ENCODE measurements around the gene CCDC149. TPM values are rescaled to one million over a fixed set of nuclear protein-coding genes. Genes with fewer than 3 reads are reported as not detected.

The CCDC149 gene
- total RNA-seq, 1 donor = 2.5 TPM

- Histone ChIP-seq H3K4me1 (ENCODE audit: insufficient read depth, low read length) (peaks cover 21% of the 10 kb centered on the region), H3K27me3 (ENCODE audit: insufficient read depth, low read length) (no peaks in the 10 kb centered on the region), H3K4me3 (ENCODE audit: low read length) (no peak overlapping the region), H3K9me3 (ENCODE audit: low read depth, low read length) (no peaks in the 10 kb centered on the region)
These were observed 34.8 kb downstream of the CCDC149 start for GRCh38 chr4:24877868-24878635.

- no peaks in the 10 kb centered on the region for H3K27me3 ChIP-seq (ENCODE audit: insufficient read depth, low read length)
- H3K9me3 ChIP-seq (ENCODE audit: low read depth, low read length) = no peaks in the 10 kb centered on the region
- peaks cover 14% of the 10 kb centered on the region for H3K4me1 ChIP-seq (ENCODE audit: insufficient read depth, low read length)
- no peak overlapping the region for H3K4me3 ChIP-seq (ENCODE audit: low read length)
These were observed 36.4 kb downstream of the CCDC149 start for GRCh38 chr4:24876431-24876830.

DNA sequence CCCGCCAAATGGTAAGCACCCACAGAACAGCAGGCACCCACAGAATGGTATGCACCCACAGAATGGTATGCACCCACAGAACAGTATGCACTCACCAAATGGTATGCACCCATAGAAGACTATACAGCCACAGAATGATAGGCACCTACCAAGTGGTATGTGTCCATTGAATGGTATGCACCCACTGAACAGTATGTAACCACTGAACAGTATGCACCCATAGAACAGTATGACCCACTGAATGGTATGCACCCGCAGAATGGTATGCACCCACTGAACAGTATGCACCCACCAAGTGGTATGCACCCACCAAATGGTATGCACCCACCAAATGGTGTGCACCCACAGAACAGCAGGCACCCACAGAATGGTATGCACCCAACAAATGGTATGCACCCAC, 40.1 kb downstream of the CCDC149 start:
- Histone ChIP-seq H3K4me1 (ENCODE audit: insufficient read depth, low read length) (no peaks in the 10 kb centered on the region), H3K27me3 (ENCODE audit: insufficient read depth, low read length) (no peaks in the 10 kb centered on the region), H3K9me3 (ENCODE audit: low read depth, low read length) (no peaks in the 10 kb centered on the region), H3K4me3 (ENCODE audit: low read length) (no peak overlapping the region)

DNA sequence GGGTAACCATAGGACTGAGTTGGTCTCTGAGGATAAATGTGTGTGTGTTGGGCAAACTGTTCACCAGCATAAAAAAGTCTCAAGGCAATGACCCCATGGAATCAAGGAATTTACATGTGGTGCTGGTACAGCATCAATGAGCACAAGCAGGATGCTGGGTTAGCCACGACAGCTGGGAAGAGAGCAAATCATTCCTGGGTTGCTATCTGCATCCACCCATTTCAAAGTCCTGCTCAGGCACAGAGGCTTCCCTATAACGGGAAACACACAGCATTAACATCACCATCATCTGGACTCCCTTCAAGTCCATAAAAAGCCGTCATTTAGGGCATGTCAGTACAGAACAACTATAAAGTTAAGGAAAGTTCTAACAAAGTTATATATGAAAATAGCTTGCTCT, 41.6 kb downstream of the CCDC149 start:
- Histone ChIP-seq H3K4me1 (ENCODE audit: insufficient read depth, low read length) (no peaks in the 10 kb centered on the region), H3K4me3 (ENCODE audit: low read length) (no peak overlapping the region), H3K27me3 (ENCODE audit: insufficient read depth, low read length) (no peaks in the 10 kb centered on the region), H3K9me3 (ENCODE audit: low read depth, low read length) (no peaks in the 10 kb centered on the region)

DNA sequence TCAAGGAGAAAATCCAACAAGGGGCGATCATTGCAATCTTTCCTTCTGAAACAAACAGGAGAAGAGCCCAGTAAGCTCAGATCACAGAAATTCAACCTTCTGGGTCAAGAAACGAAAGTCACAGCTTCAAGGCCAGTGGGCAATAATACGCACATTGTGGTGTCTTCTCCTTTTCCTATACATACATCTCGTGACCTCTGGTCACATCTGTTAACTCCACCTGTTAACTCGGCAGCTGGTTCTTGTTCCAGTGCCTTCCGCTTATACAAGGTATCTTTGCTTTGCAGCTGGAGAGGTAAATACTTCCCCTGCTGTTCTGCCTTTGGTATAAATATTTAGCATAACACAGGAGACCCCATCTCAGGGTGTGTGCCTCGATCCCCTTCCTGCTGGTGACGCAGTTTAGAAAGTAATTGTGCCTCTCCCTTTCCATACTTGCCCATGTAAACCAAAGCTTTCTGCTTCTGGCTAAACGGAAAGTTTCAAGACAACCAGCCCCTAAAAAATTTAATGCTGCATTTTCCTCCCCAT, 45.0 kb downstream of the CCDC149 start:
- no peak overlapping the region for H3K4me3 ChIP-seq (ENCODE audit: low read length)
- no peaks in the 10 kb centered on the region for H3K27me3 ChIP-seq (ENCODE audit: insufficient read depth, low read length)
- H3K4me1 ChIP-seq (ENCODE audit: insufficient read depth, low read length) = no peaks in the 10 kb centered on the region
- H3K9me3 ChIP-seq (ENCODE audit: low read depth, low read length) = peaks cover 17% of the 10 kb centered on the region

- Histone ChIP-seq H3K9me3 (ENCODE audit: low read depth, low read length) (peaks cover 17% of the 10 kb centered on the region), H3K4me1 (ENCODE audit: insufficient read depth, low read length) (no peaks in the 10 kb centered on the region), H3K4me3 (ENCODE audit: low read length) (no peak overlapping the region), H3K27me3 (ENCODE audit: insufficient read depth, low read length) (no peaks in the 10 kb centered on the region)
These were observed 45.6 kb downstream of the CCDC149 start for GRCh38 chr4:24867251-24867650.

GRCh38 chr4:24865401-24865800, 47.4 kb downstream of the CCDC149 start:
- peaks cover 17% of the 10 kb centered on the region for H3K9me3 ChIP-seq (ENCODE audit: low read depth, low read length)
- H3K4me1 ChIP-seq (ENCODE audit: insufficient read depth, low read length) = no peaks in the 10 kb centered on the region
- H3K4me3 ChIP-seq (ENCODE audit: low read length) = no peak overlapping the region
- no peaks in the 10 kb centered on the region for H3K27me3 ChIP-seq (ENCODE audit: insufficient read depth, low read length)

GRCh38 chr4:24863799-24864198, 49.0 kb downstream of the CCDC149 start:
- H3K27me3 ChIP-seq (ENCODE audit: insufficient read depth, low read length) = no peaks in the 10 kb centered on the region
- H3K9me3 ChIP-seq (ENCODE audit: low read depth, low read length) = peaks cover 17% of the 10 kb centered on the region
- no peaks in the 10 kb centered on the region for H3K4me1 ChIP-seq (ENCODE audit: insufficient read depth, low read length)
- H3K4me3 ChIP-seq (ENCODE audit: low read length) = no peak overlapping the region

DNA sequence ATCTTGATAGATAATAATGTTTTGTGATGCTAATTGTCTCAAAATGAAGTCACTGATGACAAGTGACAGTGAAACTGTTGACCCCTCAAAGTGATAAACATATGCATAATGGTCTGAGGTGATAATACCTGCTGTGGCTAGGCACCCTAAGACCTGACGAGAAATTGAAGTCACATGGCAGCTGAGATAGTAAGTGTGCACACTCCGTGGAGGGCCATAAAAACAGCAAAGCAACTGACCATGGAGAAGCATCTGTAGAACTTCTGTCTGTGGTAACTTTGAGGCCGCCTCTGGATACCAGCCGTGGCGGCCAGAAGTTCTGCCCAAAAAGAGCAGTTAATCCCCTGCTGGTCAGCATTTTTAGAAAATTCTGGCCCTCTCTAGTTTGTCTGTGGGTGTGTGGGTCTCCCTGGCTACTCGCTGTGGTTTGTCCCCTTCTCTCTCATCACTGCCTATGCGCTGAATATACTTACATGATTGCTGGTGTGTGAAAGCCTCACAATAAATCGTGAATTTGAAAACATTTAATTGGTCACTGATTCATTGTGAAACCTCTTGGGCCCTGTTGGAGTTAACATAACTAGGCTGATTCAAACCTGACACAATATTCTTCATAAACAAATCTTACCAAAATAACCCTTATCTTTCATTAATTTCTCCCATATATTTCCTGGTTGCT, 50.6 kb downstream of the CCDC149 start:
- peaks cover 17% of the 10 kb centered on the region for H3K9me3 ChIP-seq (ENCODE audit: low read depth, low read length)
- no peaks in the 10 kb centered on the region for H3K4me1 ChIP-seq (ENCODE audit: insufficient read depth, low read length)
- no peaks in the 10 kb centered on the region for H3K27me3 ChIP-seq (ENCODE audit: insufficient read depth, low read length)
- no peak overlapping the region for H3K4me3 ChIP-seq (ENCODE audit: low read length)

DNA sequence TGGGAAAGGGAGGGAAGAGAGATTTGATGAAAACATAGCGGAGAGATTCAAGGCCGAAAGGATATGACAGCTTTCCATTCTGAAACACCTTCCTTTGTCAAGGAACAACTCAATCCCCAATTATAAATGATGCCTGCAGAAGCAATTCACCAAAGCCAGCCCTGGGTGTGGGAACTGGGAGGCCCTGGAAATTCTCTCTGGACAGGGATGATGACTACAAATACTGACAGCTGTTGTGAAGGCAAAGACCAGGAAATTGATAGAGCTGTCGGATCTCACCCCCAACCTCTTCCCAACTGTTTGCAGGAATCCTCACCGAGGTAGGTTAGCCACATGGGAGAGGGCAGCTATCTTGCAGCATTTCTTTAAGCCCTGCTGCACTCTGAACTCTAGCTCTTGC, 54.3 kb downstream of the CCDC149 start:
- Histone ChIP-seq H3K27me3 (ENCODE audit: insufficient read depth, low read length) (no peaks in the 10 kb centered on the region), H3K9me3 (ENCODE audit: low read depth, low read length) (peaks cover 3% of the 10 kb centered on the region)

GRCh38 chr4:24858026-24858425, 54.8 kb downstream of the CCDC149 start:
- Histone ChIP-seq H3K4me3 (ENCODE audit: low read length) (no peak overlapping the region), H3K4me1 (ENCODE audit: insufficient read depth, low read length) (no peaks in the 10 kb centered on the region), H3K27me3 (ENCODE audit: insufficient read depth, low read length) (no peaks in the 10 kb centered on the region), H3K9me3 (ENCODE audit: low read depth, low read length) (no peaks in the 10 kb centered on the region)

More for the DNA sequence above, 54.3 kb downstream of the CCDC149 start:
- no peaks in the 10 kb centered on the region for H3K4me1 ChIP-seq (ENCODE audit: insufficient read depth, low read length)
- no peak overlapping the region for H3K4me3 ChIP-seq (ENCODE audit: low read length)

- Histone ChIP-seq H3K9me3 (ENCODE audit: low read depth, low read length) (no peaks in the 10 kb centered on the region), H3K27me3 (ENCODE audit: insufficient read depth, low read length) (no peaks in the 10 kb centered on the region)
These were observed 56.3 kb downstream of the CCDC149 start for GRCh38 chr4:24856586-24856985.

DNA sequence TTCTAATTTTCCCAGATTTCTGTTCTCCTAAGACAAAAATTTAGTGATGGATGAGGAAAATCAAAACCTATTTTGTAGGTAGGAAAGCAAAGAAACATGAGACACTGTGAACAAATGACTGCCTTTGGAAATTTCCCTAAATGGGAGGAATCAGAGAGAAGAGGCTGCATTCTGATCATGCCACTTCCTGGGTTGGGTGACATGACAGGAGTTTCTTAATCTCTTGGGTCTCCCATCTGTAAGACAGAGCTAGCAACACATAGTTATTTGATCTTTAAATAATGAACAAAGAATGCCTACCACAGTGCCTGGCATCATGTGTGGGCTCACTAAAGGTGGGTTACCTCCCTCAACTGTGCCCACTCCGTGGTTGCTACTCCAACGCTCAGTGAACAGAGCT, 57.1 kb downstream of the CCDC149 start:
- no peaks in the 10 kb centered on the region for H3K4me1 ChIP-seq (ENCODE audit: insufficient read depth, low read length)
- H3K27me3 ChIP-seq (ENCODE audit: insufficient read depth, low read length) = no peaks in the 10 kb centered on the region
- H3K4me3 ChIP-seq (ENCODE audit: low read length) = no peak overlapping the region
- H3K9me3 ChIP-seq (ENCODE audit: low read depth, low read length) = no peaks in the 10 kb centered on the region

More at GRCh38 chr4:24856586-24856985, 56.3 kb downstream of the CCDC149 start:
- H3K4me1 ChIP-seq (ENCODE audit: insufficient read depth, low read length) = no peaks in the 10 kb centered on the region
- H3K4me3 ChIP-seq (ENCODE audit: low read length) = no peak overlapping the region

GRCh38 chr4:24853142-24853541, 59.7 kb downstream of the CCDC149 start:
- no peak overlapping the region for H3K4me3 ChIP-seq (ENCODE audit: low read length)
- H3K27me3 ChIP-seq (ENCODE audit: insufficient read depth, low read length) = no peaks in the 10 kb centered on the region
- H3K9me3 ChIP-seq (ENCODE audit: low read depth, low read length) = no peaks in the 10 kb centered on the region
- H3K4me1 ChIP-seq (ENCODE audit: insufficient read depth, low read length) = no peaks in the 10 kb centered on the region

GRCh38 chr4:24850674-24851073, 62.2 kb downstream of the CCDC149 start:
- no peaks in the 10 kb centered on the region for H3K27me3 ChIP-seq (ENCODE audit: insufficient read depth, low read length)
- no peaks in the 10 kb centered on the region for H3K4me1 ChIP-seq (ENCODE audit: insufficient read depth, low read length)
- no peaks in the 10 kb centered on the region for H3K9me3 ChIP-seq (ENCODE audit: low read depth, low read length)
- H3K4me3 ChIP-seq (ENCODE audit: low read length) = no peak overlapping the region

Measured in mononuclear cell (primary cell).